Measurements from ENCODE around the gene RFTN1. TPM values are rescaled to one million over a fixed set of nuclear protein-coding genes. Genes with fewer than 3 reads are reported as not detected.
A peak's percentile ranks its signal among the peaks of the same experiment; 100 is the strongest.

RFTN1 gene
- total RNA-seq, 2 experiments from 2014 or later: 81.8 to 152 TPM

GRCh38 chr3:16294844-16295243, 218.7 kb downstream of the RFTN1 start:
- Histone ChIP-seq H4K20me1 (ENCODE audit: insufficient read depth, low read length) (no peaks in the 10 kb centered on the region), H3K79me2 (ENCODE audit: insufficient read depth, low read depth, low read length) (no peaks in the 10 kb centered on the region; the same call in 1 of the 2 replicates), H3K36me3 (ENCODE audit: insufficient read depth, low read length) (peaks cover 97% of the 10 kb centered on the region), H3K9me2 (ENCODE audit: insufficient read depth, low read length) (no peaks in the 10 kb centered on the region), H3K9me3 (ENCODE audit: low read length) (peaks cover 35% of the 10 kb centered on the region), H3K4me1 (ENCODE audit: insufficient read depth, low read length, poor library complexity, severe bottlenecking) (peaks cover 14% of the 10 kb centered on the region), H3K27ac (ENCODE audit: low read depth, low read length, poor library complexity, severe bottlenecking) (no peak overlapping the region), H3K4me2 (ENCODE audit: low read length) (no peak overlapping the region), H3K4me3 (ENCODE audit: low read depth, low read length, poor library complexity, severe bottlenecking) (no peak overlapping the region), H2AFZ (ENCODE audit: low read length) (no peak overlapping the region)
- ChIA-PET POLR2A (interaction anchor here (0.5 to 2.9 kb wide), 5 partner anchors 10 to 542 kb away, joined by 3 to 6 read pairs (median 3); no protein-coding TSS in a partner anchor), CTCF (ENCODE audit: unreplicated experiment) (no interaction called here)
- TF ChIP-seq CTCF (conservative IDR thresholded peaks at IDR 0.05; ENCODE audit: low read length) (no peak), EZH2phosphoT487 (IDR thresholded peaks at IDR 0.05; ENCODE audit: borderline replicate concordance, low read depth, low read length) (no peak)
- no TSS peak for BruUV-seq (replicated peaks)
- intact Hi-C loops (cut with micrococcal nuclease; ENCODE audit: unreplicated experiment): loop anchor here (5.0 kb wide), 1 partner anchor 137 kb away; no protein-coding TSS in a partner anchor
- no peak for DNase-seq (ENCODE audit: low spot score)

DNA sequence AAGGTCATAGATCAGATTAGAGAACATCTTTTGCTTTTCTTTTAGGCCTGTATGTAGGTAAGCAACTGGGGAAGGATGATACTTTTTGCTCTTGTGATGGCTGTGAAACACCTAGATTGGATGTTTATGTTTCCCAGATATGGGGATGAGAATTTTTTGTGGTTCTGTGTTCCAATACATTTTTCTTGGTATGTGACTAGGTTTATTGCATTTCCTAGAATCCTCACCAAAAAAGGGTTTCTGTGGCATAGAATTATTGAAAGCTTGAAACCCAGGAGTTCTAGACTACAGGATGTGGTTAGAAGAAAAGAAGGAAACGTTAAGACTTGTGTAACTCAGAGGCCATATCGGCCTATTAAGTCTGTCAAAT, 222.7 kb downstream of the RFTN1 start:
- H3K4me2 ChIP-seq (ENCODE audit: low read length): peak overlapping the region; percentile 17
- ChIA-PET CTCF (ENCODE audit: unreplicated experiment) (interaction anchor here (1.0 kb wide), 1 partner anchor 259 kb away, joined by 6 read pairs; no protein-coding TSS in a partner anchor), POLR2A (interaction anchor here (0.7 to 1.6 kb wide), 3 partner anchors 22 to 261 kb away, joined by 3 to 6 read pairs (median 4); no protein-coding TSS in a partner anchor)
- peaks cover 23% of the 10 kb centered on the region; the same call in 1 of the 2 replicates for H3K9me3 ChIP-seq (ENCODE audit: low read length)
- H3K4me1 ChIP-seq (ENCODE audit: insufficient read depth, low read length, poor library complexity, severe bottlenecking): peaks cover 22% of the 10 kb centered on the region
- BruUV-seq (replicated peaks): no TSS peak
- H3K79me2 ChIP-seq (ENCODE audit: insufficient read depth, low read depth, low read length): no peaks in the 10 kb centered on the region; the same call in 1 of the 2 replicates
- intact Hi-C loops (cut with micrococcal nuclease; ENCODE audit: unreplicated experiment): loop anchor here (1.0 to 5.0 kb wide), 2 partner anchors 141 to 259 kb away; no protein-coding TSS in a partner anchor
- no peak overlapping the region for H3K4me3 ChIP-seq (ENCODE audit: low read depth, low read length, poor library complexity, severe bottlenecking)
- H3K9me2 ChIP-seq (ENCODE audit: insufficient read depth, low read length): no peaks in the 10 kb centered on the region
- peak overlapping the region; percentile 34 for H3K27ac ChIP-seq (ENCODE audit: low read depth, low read length, poor library complexity, severe bottlenecking)
- peak; percentile 45 for DNase-seq (ENCODE audit: low spot score)
- peaks cover 93% of the 10 kb centered on the region for H3K36me3 ChIP-seq (ENCODE audit: insufficient read depth, low read length)
- H4K20me1 ChIP-seq (ENCODE audit: insufficient read depth, low read length): no peaks in the 10 kb centered on the region
- TF ChIP-seq CTCF (conservative IDR thresholded peaks at IDR 0.05; ENCODE audit: low read length) (no peak), EZH2phosphoT487 (IDR thresholded peaks at IDR 0.05; ENCODE audit: borderline replicate concordance, low read depth, low read length) (no peak)
- H2AFZ ChIP-seq (ENCODE audit: low read length): no peak overlapping the region

Data from OCI-LY7 (cell line).